Suprapubic skin (tissue), 4 donors: ENCODE results near the gene CNGB1.

Source experiments
- CTCF ChIP-seq, 2 donors: fragments of 200-600 bp in 1 of 2; fragments of 450-650 bp in 1 of 2; sonication (generic) in 1 of 2; IDR thresholded peaks; one replicate each; pipeline ENCODE4 v1.5.1; 2016 to 2019; ENCODE audit warnings: antibody characterized with exemption in 2 of 2, mild to moderate bottlenecking in 1 of 2, moderate library complexity in 1 of 2
- EP300 ChIP-seq: sonication (generic); formaldehyde crosslinking; IDR thresholded peaks from one replicate; pipeline ENCODE4 v1.6.1; 2017; ENCODE audit warnings: antibody characterized with exemption
- POLR2A ChIP-seq, 2 donors: fragments of 450-650 bp; IDR thresholded peaks; one replicate each; pipeline ENCODE4 v1.6.1; 2017; ENCODE audit warnings: antibody characterized with exemption in 2 of 2, mild to moderate bottlenecking in 2 of 2, moderate library complexity in 2 of 2
- POLR2AphosphoS5 ChIP-seq, 3 donors: sonication (generic); formaldehyde crosslinking; IDR thresholded peaks; one replicate each; pipeline ENCODE4 v1.6.1; 2017; ENCODE audit warnings: antibody characterized with exemption in 3 of 3

- TF ChIP-seq CTCF (IDR thresholded peaks at IDR 0.05) = no peak
- TF ChIP-seq POLR2AphosphoS5 (IDR thresholded peaks at IDR 0.05) = no peak
- TF ChIP-seq POLR2A (IDR thresholded peaks at IDR 0.05) = no peak
- no peak for TF ChIP-seq EP300
Measured at GRCh38 chr16:57959121-57959520, 11.8 kb downstream of the CNGB1 start.
